Measurements from ENCODE around the gene MEAF6. TPM values are rescaled to one million over a fixed set of nuclear protein-coding genes. Genes with fewer than 3 reads are reported as not detected.

MEAF6 gene
- total RNA-seq, 1 experiment from 2014 or later, result 72.0 TPM

GRCh38 chr1:37483785-37484184 is 30.8 kb downstream of the MEAF6 start:
- peak; percentile 21 for DNase-seq (ENCODE audit: unreplicated experiment)
- CTCF ChIA-PET, result interaction anchor here (0.9 to 13.0 kb wide), 4 partner anchors 9 to 35 kb away, joined by 3 to 234 read pairs (median 74); partner anchors contain the start of gene ZC3H12A
- H3K4me3 Mint-ChIP-seq (ENCODE audit: unreplicated experiment), result no peak overlapping the region
- BruUV-seq (replicated peaks), result no TSS peak
- TF ChIP-seq, protein P1, sequence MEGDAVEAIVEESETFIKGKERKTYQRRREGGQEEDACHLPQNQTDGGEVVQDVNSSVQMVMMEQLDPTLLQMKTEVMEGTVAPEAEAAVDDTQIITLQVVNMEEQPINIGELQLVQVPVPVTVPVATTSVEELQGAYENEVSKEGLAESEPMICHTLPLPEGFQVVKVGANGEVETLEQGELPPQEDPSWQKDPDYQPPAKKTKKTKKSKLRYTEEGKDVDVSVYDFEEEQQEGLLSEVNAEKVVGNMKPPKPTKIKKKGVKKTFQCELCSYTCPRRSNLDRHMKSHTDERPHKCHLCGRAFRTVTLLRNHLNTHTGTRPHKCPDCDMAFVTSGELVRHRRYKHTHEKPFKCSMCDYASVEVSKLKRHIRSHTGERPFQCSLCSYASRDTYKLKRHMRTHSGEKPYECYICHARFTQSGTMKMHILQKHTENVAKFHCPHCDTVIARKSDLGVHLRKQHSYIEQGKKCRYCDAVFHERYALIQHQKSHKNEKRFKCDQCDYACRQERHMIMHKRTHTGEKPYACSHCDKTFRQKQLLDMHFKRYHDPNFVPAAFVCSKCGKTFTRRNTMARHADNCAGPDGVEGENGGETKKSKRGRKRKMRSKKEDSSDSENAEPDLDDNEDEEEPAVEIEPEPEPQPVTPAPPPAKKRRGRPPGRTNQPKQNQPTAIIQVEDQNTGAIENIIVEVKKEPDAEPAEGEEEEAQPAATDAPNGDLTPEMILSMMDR (IDR thresholded peaks at IDR 0.05; ENCODE audit: unreplicated experiment), result no peak
- H3K36me3 Mint-ChIP-seq (ENCODE audit: insufficient read depth, unreplicated experiment), result peaks cover 86% of the 10 kb centered on the region
- H3K27me3 Mint-ChIP-seq (ENCODE audit: insufficient read depth, unreplicated experiment), result no peaks in the 10 kb centered on the region
- no peak overlapping the region for H3K27ac Mint-ChIP-seq (ENCODE audit: low read depth, unreplicated experiment)
- intact Hi-C loops (cut with micrococcal nuclease), result no loop called here
- POLR2A ChIA-PET, result interaction anchor here (2.0 to 4.7 kb wide), 2 partner anchors 9 to 18 kb away, joined by 9 to 138 read pairs; partner anchors contain the start of gene ZC3H12A
- no peaks in the 10 kb centered on the region for H3K9me3 Mint-ChIP-seq (ENCODE audit: unreplicated experiment)
- peaks cover 36% of the 10 kb centered on the region for H3K4me1 Mint-ChIP-seq (ENCODE audit: insufficient read depth, unreplicated experiment)

DNA sequence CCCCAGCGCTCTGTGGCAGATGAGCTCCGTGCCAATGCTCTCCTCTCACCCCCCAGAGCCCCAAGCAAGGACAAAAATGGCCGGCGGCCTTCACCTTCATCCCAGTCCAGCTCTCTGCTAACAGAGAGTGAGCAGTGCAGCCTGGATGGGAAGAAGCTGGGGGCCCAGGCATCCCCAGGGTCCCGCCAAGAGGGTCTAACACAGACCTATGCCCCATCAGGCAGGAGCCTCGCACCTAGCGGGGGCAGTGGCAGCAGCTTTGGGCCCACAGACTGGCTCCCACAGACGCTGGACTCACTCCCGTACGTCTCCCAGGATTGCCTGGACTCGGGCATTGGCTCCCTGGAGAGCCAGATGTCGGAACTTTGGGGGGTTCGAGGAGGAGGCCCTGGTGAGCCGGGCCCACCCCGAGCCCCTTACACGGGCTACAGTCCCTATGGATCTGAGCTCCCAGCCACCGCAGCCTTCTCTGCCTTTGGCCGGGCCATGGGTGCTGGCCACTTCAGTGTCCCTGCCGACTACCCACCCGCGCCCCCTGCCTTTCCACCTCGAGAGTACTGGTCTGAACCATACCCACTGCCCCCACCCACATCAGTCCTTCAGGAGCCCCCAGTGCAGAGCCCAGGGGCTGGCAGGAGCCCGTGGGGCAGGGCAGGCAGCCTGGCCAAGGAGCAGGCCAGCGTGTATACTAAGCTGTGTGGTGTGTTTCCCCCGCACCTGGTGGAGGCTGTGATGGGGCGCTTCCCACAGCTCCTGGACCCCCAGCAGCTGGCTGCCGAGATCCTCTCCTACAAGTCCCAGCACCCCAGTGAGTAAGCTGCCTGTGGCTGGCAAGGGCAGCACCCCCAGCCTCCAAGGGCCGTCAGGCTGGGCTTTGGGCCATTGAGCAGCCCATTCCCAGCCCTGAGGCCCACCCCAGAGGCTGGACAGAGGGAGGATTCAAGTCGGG is 31.5 kb downstream of the MEAF6 start:
- Mint-ChIP-seq H3K4me3 (ENCODE audit: unreplicated experiment) (peak overlapping the region; percentile 53), H3K27me3 (ENCODE audit: insufficient read depth, unreplicated experiment) (no peaks in the 10 kb centered on the region), H3K36me3 (ENCODE audit: insufficient read depth, unreplicated experiment) (peaks cover 89% of the 10 kb centered on the region), H3K27ac (ENCODE audit: low read depth, unreplicated experiment) (no peak overlapping the region), H3K4me1 (ENCODE audit: insufficient read depth, unreplicated experiment) (peaks cover 42% of the 10 kb centered on the region), H3K9me3 (ENCODE audit: unreplicated experiment) (no peaks in the 10 kb centered on the region)
- no TSS peak for BruUV-seq (replicated peaks)
- intact Hi-C loops (cut with micrococcal nuclease), result no loop called here
- ChIA-PET CTCF (interaction anchor here (0.7 to 1.4 kb wide), 4 partner anchors 17 to 34 kb away, joined by 3 to 5 read pairs (median 4); no protein-coding TSS in a partner anchor), POLR2A (interaction anchor here (0.6 to 1.5 kb wide), 4 partner anchors 9 to 1085 kb away, joined by 3 to 6 read pairs (median 4); partner anchors contain the start of genes LSM10 and ZC3H12A)
- TF ChIP-seq, protein P1 (IDR thresholded peaks at IDR 0.05; ENCODE audit: unreplicated experiment), result no peak
- DNase-seq (ENCODE audit: unreplicated experiment), result peak; percentile 11

- no TSS peak for BruUV-seq (replicated peaks)
- DNase-seq (ENCODE audit: unreplicated experiment), result peak; percentile 14
- H3K27ac Mint-ChIP-seq (ENCODE audit: low read depth, unreplicated experiment), result peak overlapping the region; percentile 84
- intact Hi-C loops (cut with micrococcal nuclease), result no loop called here
- H3K9me3 Mint-ChIP-seq (ENCODE audit: unreplicated experiment), result no peaks in the 10 kb centered on the region
- TF ChIP-seq, protein P1 (IDR thresholded peaks at IDR 0.05; ENCODE audit: unreplicated experiment), result no peak
- H3K36me3 Mint-ChIP-seq (ENCODE audit: insufficient read depth, unreplicated experiment), result peaks cover 89% of the 10 kb centered on the region
- ChIA-PET CTCF (interaction anchor here (0.7 to 1.5 kb wide), 3 partner anchors 16 to 29 kb away, joined by 4 to 6 read pairs (median 5); no protein-coding TSS in a partner anchor), POLR2A (interaction anchor here (0.6 to 1.5 kb wide), 3 partner anchors 11 to 1084 kb away, joined by 3 to 4 read pairs (median 4); partner anchors contain the start of gene LSM10)
- peak overlapping the region; percentile 53 for H3K4me3 Mint-ChIP-seq (ENCODE audit: unreplicated experiment)
- peaks cover 41% of the 10 kb centered on the region for H3K4me1 Mint-ChIP-seq (ENCODE audit: insufficient read depth, unreplicated experiment)
- H3K27me3 Mint-ChIP-seq (ENCODE audit: insufficient read depth, unreplicated experiment), result no peaks in the 10 kb centered on the region
These were observed 32.4 kb downstream of the MEAF6 start for GRCh38 chr1:37482004-37482785.
